HepG2 (cell line): Measurements from ENCODE around the gene LINGO3. TPM values are rescaled to one million over a fixed set of nuclear protein-coding genes. Genes with fewer than 3 reads are reported as not detected.

ENCODE experiments used
- ATM ChIP-seq: fragments of 450-650 bp; IDR thresholded peaks from 2 replicates; pipeline ENCODE4 v1.7.1; 2017; ENCODE audit warnings: mild to moderate bottlenecking, borderline replicate concordance
- ETV5 ChIP-seq: IDR thresholded peaks from 2 replicates; pipeline ENCODE4 v1.6.1; 2018; ENCODE audit warnings: missing biosample characterization, missing genetic modification reagents, inconsistent platforms, borderline replicate concordance
- HNRNPUL1 ChIP-seq: fragments of 200-400 bp; formaldehyde crosslinking; IDR thresholded peaks from 2 replicates; pipeline ENCODE4 v1.6.1; 2017; ENCODE audit warnings: low read depth, mild to moderate bottlenecking, low read length, moderate library complexity
- JUND ChIP-seq: sonication (generic); formaldehyde crosslinking; IDR thresholded peaks from 2 replicates; pipeline ENCODE4 v1.8.0; 2022; ENCODE audit warnings: mild to moderate bottlenecking, missing genetic modification reagents
- KAT7 ChIP-seq: IDR thresholded peaks from 2 replicates; pipeline ENCODE4 v1.6.1; 2018; ENCODE audit warnings: borderline replicate concordance, missing compliant biosample characterization
- KDM2A ChIP-seq: sonication (generic); formaldehyde crosslinking; IDR thresholded peaks from 2 replicates; pipeline ENCODE4 v1.4.0; 2020; ENCODE audit warnings: low read depth, missing genetic modification reagents, borderline replicate concordance
- MBNL3 ChIP-seq: fragments of 250-450 bp; sonication (Bioruptor Pico); conservative IDR thresholded peaks from 2 replicates; pipeline ENCODE4 v1.8.0; 2022; ENCODE audit warnings: mild to moderate bottlenecking, inconsistent platforms
- MTA1 ChIP-seq: sonication (generic); formaldehyde crosslinking; IDR thresholded peaks from 2 replicates; pipeline ENCODE4 v1.4.0; 2020; ENCODE audit warnings: missing genetic modification reagents, mild to moderate bottlenecking, borderline replicate concordance
- MTF1 ChIP-seq: sonication (generic); formaldehyde crosslinking; IDR thresholded peaks from 2 replicates; pipeline ENCODE4 v1.5.0; 2020; ENCODE audit warnings: missing genetic modification reagents
- PAF1 ChIP-seq: IDR thresholded peaks from 2 replicates; pipeline ENCODE4 v1.6.1; 2016; ENCODE audit warnings: missing genetic modification reagents, missing compliant biosample characterization
- PRPF4 ChIP-seq: fragments of 200-400 bp; formaldehyde crosslinking; IDR thresholded peaks from 2 replicates; pipeline ENCODE4 v1.6.1; 2016; ENCODE audit warnings: low read length, low read depth; ENCODE audit not compliant: poor library complexity, severe bottlenecking
- RBM22 ChIP-seq: fragments of 200-400 bp; formaldehyde crosslinking; optimal IDR thresholded peaks from 2 replicates; pipeline ENCODE3; 2017; ENCODE audit warnings: mild to moderate bottlenecking, low read length, moderate library complexity
- SNAPC4 ChIP-seq: sonication (generic); formaldehyde crosslinking; IDR thresholded peaks from 2 replicates; pipeline ENCODE4 v1.4.0; 2020; ENCODE audit warnings: mild to moderate bottlenecking, missing genetic modification reagents
- ZNF3 ChIP-seq: IDR thresholded peaks from 2 replicates; pipeline ENCODE4 v1.7.0; 2017; ENCODE audit warnings: inconsistent platforms
- ZNF704 ChIP-seq: sonication (generic); formaldehyde crosslinking; IDR thresholded peaks from 2 replicates; pipeline ENCODE4 v1.8.1; 2023; ENCODE audit warnings: mild to moderate bottlenecking, inconsistent platforms, moderate library complexity, missing genetic modification reagents, borderline replicate concordance
- ZNF879 ChIP-seq: sonication (generic); formaldehyde crosslinking; IDR thresholded peaks from 2 replicates; pipeline ENCODE4 v1.8.1; 2023; ENCODE audit warnings: missing genetic modification reagents
- polyA plus RNA-seq, 8 experiments: library from polyadenylated mRNA; depleted of rRNA in 3 of 8; stranded (reverse) in 7 of 8; unstranded in 1 of 8; fragments of >200 nt; fragmentation: Illumina TruSeq in 4 of 8; extraction: Trizol in 4 of 8; gene quantifications; 2 replicates each; pipeline versions ENCODE4 v1.2.1 to v1.2.3, GENCODE V29; 2011 to 2016; ENCODE audit warnings: low read depth in 4 of 8, missing spikeins in 1 of 8, mixed read lengths in 1 of 8; ENCODE audit not compliant: insufficient read depth in 1 of 8
- total RNA-seq, 5 experiments: library from RNA; depleted of rRNA; stranded (reverse); fragments of >200 nt; fragmentation: Illumina TruSeq; extraction: Trizol; gene quantifications; 2 replicates each; pipeline ENCODE4 v1.2.3, GENCODE V29; 2016; ENCODE audit warnings: low read depth in 1 of 5
- TF ChIP-seq, protein P1 (sequence below): sonication (generic); formaldehyde crosslinking; IDR thresholded peaks from 2 replicates; pipeline ENCODE4 v1.4.0; 2020; ENCODE audit warnings: mild to moderate bottlenecking, low read depth, missing genetic modification reagents
- TF ChIP-seq, protein P2 (sequence below): sonication (generic); formaldehyde crosslinking; IDR thresholded peaks from 2 replicates; pipeline ENCODE4 v1.4.0; 2020; ENCODE audit warnings: low read depth, missing genetic modification reagents

The LINGO3 gene
- total and polyA plus RNA-seq, 2 of the 13 experiments (the other 11 are each of a cell fraction or from before 2014, with no cell fraction given): not detected

- TF ChIP-seq, protein P1, sequence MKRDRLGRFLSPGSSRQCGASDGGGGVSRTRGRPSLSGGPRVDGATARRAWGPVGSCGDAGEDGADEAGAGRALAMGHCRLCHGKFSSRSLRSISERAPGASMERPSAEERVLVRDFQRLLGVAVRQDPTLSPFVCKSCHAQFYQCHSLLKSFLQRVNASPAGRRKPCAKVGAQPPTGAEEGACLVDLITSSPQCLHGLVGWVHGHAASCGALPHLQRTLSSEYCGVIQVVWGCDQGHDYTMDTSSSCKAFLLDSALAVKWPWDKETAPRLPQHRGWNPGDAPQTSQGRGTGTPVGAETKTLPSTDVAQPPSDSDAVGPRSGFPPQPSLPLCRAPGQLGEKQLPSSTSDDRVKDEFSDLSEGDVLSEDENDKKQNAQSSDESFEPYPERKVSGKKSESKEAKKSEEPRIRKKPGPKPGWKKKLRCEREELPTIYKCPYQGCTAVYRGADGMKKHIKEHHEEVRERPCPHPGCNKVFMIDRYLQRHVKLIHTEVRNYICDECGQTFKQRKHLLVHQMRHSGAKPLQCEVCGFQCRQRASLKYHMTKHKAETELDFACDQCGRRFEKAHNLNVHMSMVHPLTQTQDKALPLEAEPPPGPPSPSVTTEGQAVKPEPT (CRISPR knock-in tag): no peak
- no peak for TF ChIP-seq JUND (CRISPR knock-in tag)
- no peak for TF ChIP-seq ZNF3
- peak; percentile 54; the same call in 1 of the 2 replicates for TF ChIP-seq KDM2A (CRISPR knock-in tag)
- no peak for TF ChIP-seq HNRNPUL1
- TF ChIP-seq ZNF704 (CRISPR knock-in tag): no peak
- TF ChIP-seq RBM22: no peak
- TF ChIP-seq, protein P2, sequence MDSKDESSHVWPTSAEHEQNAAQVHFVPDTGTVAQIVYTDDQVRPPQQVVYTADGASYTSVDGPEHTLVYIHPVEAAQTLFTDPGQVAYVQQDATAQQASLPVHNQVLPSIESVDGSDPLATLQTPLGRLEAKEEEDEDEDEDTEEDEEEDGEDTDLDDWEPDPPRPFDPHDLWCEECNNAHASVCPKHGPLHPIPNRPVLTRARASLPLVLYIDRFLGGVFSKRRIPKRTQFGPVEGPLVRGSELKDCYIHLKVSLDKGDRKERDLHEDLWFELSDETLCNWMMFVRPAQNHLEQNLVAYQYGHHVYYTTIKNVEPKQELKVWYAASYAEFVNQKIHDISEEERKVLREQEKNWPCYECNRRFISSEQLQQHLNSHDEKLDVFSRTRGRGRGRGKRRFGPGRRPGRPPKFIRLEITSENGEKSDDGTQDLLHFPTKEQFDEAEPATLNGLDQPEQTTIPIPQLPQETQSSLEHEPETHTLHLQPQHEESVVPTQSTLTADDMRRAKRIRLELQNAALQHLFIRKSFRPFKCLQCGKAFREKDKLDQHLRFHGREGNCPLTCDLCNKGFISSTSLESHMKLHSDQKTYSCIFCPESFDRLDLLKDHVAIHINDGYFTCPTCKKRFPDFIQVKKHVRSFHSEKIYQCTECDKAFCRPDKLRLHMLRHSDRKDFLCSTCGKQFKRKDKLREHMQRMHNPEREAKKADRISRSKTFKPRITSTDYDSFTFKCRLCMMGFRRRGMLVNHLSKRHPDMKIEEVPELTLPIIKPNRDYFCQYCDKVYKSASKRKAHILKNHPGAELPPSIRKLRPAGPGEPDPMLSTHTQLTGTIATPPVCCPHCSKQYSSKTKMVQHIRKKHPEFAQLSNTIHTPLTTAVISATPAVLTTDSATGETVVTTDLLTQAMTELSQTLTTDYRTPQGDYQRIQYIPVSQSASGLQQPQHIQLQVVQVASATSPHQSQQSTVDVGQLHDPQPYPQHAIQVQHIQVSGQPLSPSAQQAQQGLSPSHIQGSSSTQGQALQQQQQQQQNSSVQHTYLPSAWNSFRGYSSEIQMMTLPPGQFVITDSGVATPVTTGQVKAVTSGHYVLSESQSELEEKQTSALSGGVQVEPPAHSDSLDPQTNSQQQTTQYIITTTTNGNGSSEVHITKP (CRISPR knock-in tag): 0 out of 2 replicates have a peak, but pooled peaks have one; percentile 33
- no peak for TF ChIP-seq SNAPC4 (CRISPR knock-in tag)
- no peak for TF ChIP-seq MBNL3 (CRISPR knock-in tag)
- no peak for TF ChIP-seq MTF1
- no peak for TF ChIP-seq ZNF879 (CRISPR knock-in tag)
- TF ChIP-seq PRPF4: no peak
- TF ChIP-seq PAF1 (CRISPR knock-in tag): no peak
- TF ChIP-seq ETV5 (CRISPR knock-in tag): peak; percentile 62; the same call in 1 of the 2 replicates
- TF ChIP-seq MTA1: peak; percentile 37; the same call in 1 of the 2 replicates
- no peak for TF ChIP-seq ATM
- TF ChIP-seq KAT7 (CRISPR knock-in tag): no peak
Observed at GRCh38 chr19:2330632-2331284, 22.8 kb upstream of the LINGO3 start (continued).
